NB4 (cell line): ENCODE results near the gene PIK3CD.

Source experiments
- DNase-seq: peaks from one replicate; pipeline ENCODE4 v3.0.0; 2010; ENCODE audit warnings: low read depth
- H3K4me3 ChIP-seq: one replicate; pipeline ENCODE4 v1.5.1; 2011; ENCODE audit warnings: mild to moderate bottlenecking, low read depth, low read length, moderate library complexity
- CTCF ChIP-seq: IDR thresholded peaks from one replicate; pipeline ENCODE4 v1.5.1; 2012; ENCODE audit warnings: low read depth, low read length
- MAX ChIP-seq: IDR thresholded peaks from 2 replicates; pipeline ENCODE4 v1.6.1; 2011; ENCODE audit warnings: low read depth, low read length
- MYC ChIP-seq: IDR thresholded peaks from 2 replicates; pipeline ENCODE4 v1.6.1; 2011; ENCODE audit warnings: low read depth, low read length
- POLR2A ChIP-seq: IDR thresholded peaks from 2 replicates; pipeline ENCODE4 v1.6.1; 2011; ENCODE audit warnings: mild to moderate bottlenecking; ENCODE audit not compliant: insufficient read length; ENCODE audit errors: extremely low read depth

Gene PIK3CD

GRCh38 chr1:9687120-9687873, 35.8 kb downstream of the PIK3CD start:
- peak; percentile 91 for DNase-seq
- H3K4me3 ChIP-seq, result peak overlapping the region; percentile 55
- TF ChIP-seq MYC (peak; percentile 19; the same call in 1 of the 2 replicates), POLR2A (no peak), MAX (peak; percentile 60), CTCF (no peak)

- peak; percentile 49 for DNase-seq
- TF ChIP-seq POLR2A (no peak), MYC (no peak), MAX (no peak), CTCF (no peak)
- H3K4me3 ChIP-seq, result peak overlapping the region; percentile 55
Observed at GRCh38 chr1:9687874-9688582, 36.5 kb downstream of the PIK3CD start.

GRCh38 chr1:9688599-9688998, 37.1 kb downstream of the PIK3CD start:
- no peak for DNase-seq
- H3K4me3 ChIP-seq, result peak overlapping the region; percentile 55
- no peak for TF ChIP-seq POLR2A
- TF ChIP-seq CTCF, result no peak
- no peak for TF ChIP-seq MYC
- no peak for TF ChIP-seq MAX

- DNase-seq, result peak; percentile 81
- H3K4me3 ChIP-seq, result peak overlapping the region; percentile 50
- no peak for TF ChIP-seq MAX
- TF ChIP-seq MYC, result no peak
- no peak for TF ChIP-seq CTCF
- no peak for TF ChIP-seq POLR2A
Observed at GRCh38 chr1:9689011-9689706, 37.6 kb downstream of the PIK3CD start.

- no peak for TF ChIP-seq MYC
- TF ChIP-seq MAX, result no peak
- TF ChIP-seq CTCF, result no peak
- TF ChIP-seq POLR2A, result no peak
- H3K4me3 ChIP-seq, result no peak overlapping the region
- DNase-seq, result no peak
Observed at GRCh38 chr1:9689971-9690381, 38.4 kb downstream of the PIK3CD start.
